CD4-positive, alpha-beta T cell treated with Interleukin-6 at 100 ng/mL for 8 hours (primary cell): ENCODE results near the gene ERBB2.
"Not testable (repeated sequence)": the region's sequence is repeated elsewhere in the genome, so short reads cannot be mapped to it uniquely, and the experiment has no call there.

Experiments
- DNase-seq: peaks from one replicate; pipeline ENCODE4 v3.0.0-alpha.2; 2020; ENCODE audit warnings: mixed read lengths, low spot score

ERBB2 gene

GRCh38 chr17:39745335-39746144 lies 45.7 kb downstream of the ERBB2 start:
- no peak for DNase-seq

- DNase-seq: no peak
These were observed 46.2 kb downstream of the ERBB2 start for GRCh38 chr17:39746145-39746461.

GRCh38 chr17:39747745-39748144 lies 47.9 kb downstream of the ERBB2 start:
- no peak for DNase-seq

- not testable (repeated sequence) for DNase-seq
These were observed 48.7 kb downstream of the ERBB2 start for GRCh38 chr17:39748444-39749034.

GRCh38 chr17:39750131-39751015 lies 50.5 kb downstream of the ERBB2 start:
- no peak for DNase-seq

GRCh38 chr17:39751016-39751543 lies 51.2 kb downstream of the ERBB2 start:
- DNase-seq: no peak

GRCh38 chr17:39751637-39752036 lies 51.8 kb downstream of the ERBB2 start:
- DNase-seq: no peak

- no peak for DNase-seq
These were observed 52.5 kb downstream of the ERBB2 start for GRCh38 chr17:39752241-39752881.

GRCh38 chr17:39753514-39754160 lies 53.8 kb downstream of the ERBB2 start:
- peak; percentile 68 for DNase-seq

GRCh38 chr17:39754161-39754957 lies 54.5 kb downstream of the ERBB2 start:
- DNase-seq: peak; percentile 98

- no peak for DNase-seq
These were observed 55.2 kb downstream of the ERBB2 start for GRCh38 chr17:39754958-39755553.

- peak; percentile 69 for DNase-seq
These were observed 55.9 kb downstream of the ERBB2 start for GRCh38 chr17:39755554-39756379.

GRCh38 chr17:39756380-39757079 lies 56.7 kb downstream of the ERBB2 start:
- no peak for DNase-seq

GRCh38 chr17:39757176-39757662 lies 57.4 kb downstream of the ERBB2 start:
- DNase-seq: no peak

GRCh38 chr17:39757931-39758873 lies 58.3 kb downstream of the ERBB2 start:
- peak; percentile 57 for DNase-seq

- no peak for DNase-seq
These were observed 59.3 kb downstream of the ERBB2 start for GRCh38 chr17:39759204-39759603.

GRCh38 chr17:39761861-39762496 lies 62.1 kb downstream of the ERBB2 start:
- no peak for DNase-seq
